ENCODE results near the gene IER3.
"Not testable (repeated sequence)": the region's sequence is repeated elsewhere in the genome, so short reads cannot be mapped to it uniquely, and the experiment has no call there.

IER3 gene

GRCh38 chr6:30768634-30769087 lies 24.3 kb upstream of the IER3 start:
- DNase-seq (ENCODE audit: low spot score), result no peak

GRCh38 chr6:30767944-30768301 lies 23.6 kb upstream of the IER3 start:
- no peak for DNase-seq (ENCODE audit: low spot score)

GRCh38 chr6:30767158-30767943 lies 23.0 kb upstream of the IER3 start:
- DNase-seq (ENCODE audit: low spot score), result no peak

GRCh38 chr6:30766461-30767157 lies 22.3 kb upstream of the IER3 start:
- DNase-seq (ENCODE audit: low spot score), result no peak

GRCh38 chr6:30765495-30765894 lies 21.1 kb upstream of the IER3 start:
- not testable (repeated sequence) for DNase-seq (ENCODE audit: low spot score)

- DNase-seq (ENCODE audit: low spot score), result not testable (repeated sequence)
These were observed 20.2 kb upstream of the IER3 start for GRCh38 chr6:30764490-30765043.

GRCh38 chr6:30763618-30764489 lies 19.5 kb upstream of the IER3 start:
- no peak for DNase-seq (ENCODE audit: low spot score)

GRCh38 chr6:30763155-30763617 lies 18.8 kb upstream of the IER3 start:
- no peak for DNase-seq (ENCODE audit: low spot score)

GRCh38 chr6:30761791-30762429 lies 17.6 kb upstream of the IER3 start:
- DNase-seq (ENCODE audit: low spot score), result no peak

GRCh38 chr6:30760549-30760948 lies 16.2 kb upstream of the IER3 start:
- no peak for DNase-seq (ENCODE audit: low spot score)

- DNase-seq (ENCODE audit: low spot score), result no peak
These were observed 15.4 kb upstream of the IER3 start for GRCh38 chr6:30759575-30760239.

GRCh38 chr6:30757261-30757904 lies 13.0 kb upstream of the IER3 start:
- DNase-seq (ENCODE audit: low spot score), result no peak

- DNase-seq (ENCODE audit: low spot score), result not testable (repeated sequence)
These were observed 12.2 kb upstream of the IER3 start for GRCh38 chr6:30756405-30757003.

- DNase-seq (ENCODE audit: low spot score), result no peak
These were observed 10.3 kb upstream of the IER3 start for GRCh38 chr6:30754631-30755030.

GRCh38 chr6:30752157-30752927 lies 8.0 kb upstream of the IER3 start:
- peak; percentile 59 for DNase-seq (ENCODE audit: low spot score)

- DNase-seq (ENCODE audit: low spot score), result no peak
These were observed 6.0 kb upstream of the IER3 start for GRCh38 chr6:30750379-30750668.

- DNase-seq (ENCODE audit: low spot score), result no peak
These were observed 5.4 kb upstream of the IER3 start for GRCh38 chr6:30749554-30750378.

GRCh38 chr6:30748851-30749540 lies 4.6 kb upstream of the IER3 start:
- DNase-seq (ENCODE audit: low spot score), result no peak

Measured in hematopoietic multipotent progenitor cell treated with erythropoietin and hydrocortisone succinate and interleukin-3 and kit ligand, for 15 days (in vitro differentiated cells).